ENCODE measurements around the gene ALDH1A3.
A peak's percentile ranks its signal among the peaks of the same experiment; 100 is the strongest.

Gene ALDH1A3

GRCh38 chr15:100901296-100901695 is 21.7 kb downstream of the ALDH1A3 start:
- DNase-seq (ENCODE audit: low read depth in 4 of 4, low spot score in 1 of 4): no peak

GRCh38 chr15:100901702-100902435 is 22.2 kb downstream of the ALDH1A3 start:
- DNase-seq (ENCODE audit: low read depth in 4 of 4, low spot score in 1 of 4): no peak

GRCh38 chr15:100902436-100903167 is 23.0 kb downstream of the ALDH1A3 start:
- no peak for DNase-seq (ENCODE audit: low read depth in 4 of 4, low spot score in 1 of 4)

- no peak for DNase-seq (ENCODE audit: low read depth in 4 of 4, low spot score in 1 of 4)
Measured at GRCh38 chr15:100903168-100903554, 23.5 kb downstream of the ALDH1A3 start.

- DNase-seq (ENCODE audit: low read depth in 4 of 4, low spot score in 1 of 4): no peak
Measured at GRCh38 chr15:100905850-100906249, 26.2 kb downstream of the ALDH1A3 start.

GRCh38 chr15:100908466-100908865 is 28.8 kb downstream of the ALDH1A3 start:
- no peak for DNase-seq (ENCODE audit: low read depth in 4 of 4, low spot score in 1 of 4)

- no peak for DNase-seq (ENCODE audit: low read depth in 4 of 4, low spot score in 1 of 4)
Measured at GRCh38 chr15:100909565-100909964, 29.9 kb downstream of the ALDH1A3 start.

- DNase-seq (ENCODE audit: low read depth in 4 of 4, low spot score in 1 of 4): no peak
Measured at GRCh38 chr15:100909989-100910955, 30.6 kb downstream of the ALDH1A3 start.

- DNase-seq (ENCODE audit: low read depth in 4 of 4, low spot score in 1 of 4): no peak
Measured at GRCh38 chr15:100911086-100911485, 31.5 kb downstream of the ALDH1A3 start.

- no peak for DNase-seq (ENCODE audit: low read depth in 4 of 4, low spot score in 1 of 4)
Measured at GRCh38 chr15:100913961-100914360, 34.3 kb downstream of the ALDH1A3 start.

- DNase-seq (ENCODE audit: low read depth in 4 of 4, low spot score in 1 of 4): no peak
Measured at GRCh38 chr15:100914876-100915275, 35.2 kb downstream of the ALDH1A3 start.

- peak; percentile 30 to 69 (median 52) for DNase-seq (ENCODE audit: low read depth in 4 of 4, low spot score in 1 of 4)
Measured at GRCh38 chr15:100918034-100918689, 38.5 kb downstream of the ALDH1A3 start.

GRCh38 chr15:100918690-100919480 is 39.3 kb downstream of the ALDH1A3 start, which contains the start of gene LRRK1:
Gene LRRK1, plus strand, starts transcription at chr15:100919357. Its CDS starts 5,276 bp downstream, at chr15:100924633.
- peak in 1 of 4 experiments; percentile 18 for DNase-seq (ENCODE audit: low read depth in 4 of 4, low spot score in 1 of 4)

GRCh38 chr15:100919481-100920405 is 40.1 kb downstream of the ALDH1A3 start:
- no peak for DNase-seq (ENCODE audit: low read depth in 4 of 4, low spot score in 1 of 4)

GRCh38 chr15:100920516-100921135 is 41.0 kb downstream of the ALDH1A3 start:
- DNase-seq (ENCODE audit: low read depth in 4 of 4, low spot score in 1 of 4): no peak

- DNase-seq (ENCODE audit: low read depth in 4 of 4, low spot score in 1 of 4): no peak
Measured at GRCh38 chr15:100922192-100923040, 42.8 kb downstream of the ALDH1A3 start.

- no peak for DNase-seq (ENCODE audit: low read depth in 4 of 4, low spot score in 1 of 4)
Measured at GRCh38 chr15:100923076-100923475, 43.4 kb downstream of the ALDH1A3 start.

All from stimulated activated CD4-positive, alpha-beta T cell treated with anti-CD3 and anti-CD28 coated beads, Interleukin-1b, Interleukin-23, amount 100 ng/mL, for 24 hours (primary cell).